SW 1271 (cell line): ENCODE data around the gene BASP1.
"Not testable (repeated sequence)": the region's sequence is repeated elsewhere in the genome, so short reads cannot be mapped to it uniquely, and the experiment has no call there.

Experiments used
- DNase-seq, 2 experiments: peaks; one replicate each; lab custom pipeline; 2025; lab: John Stamatoyannopoulos, UW

The BASP1 gene

DNA sequence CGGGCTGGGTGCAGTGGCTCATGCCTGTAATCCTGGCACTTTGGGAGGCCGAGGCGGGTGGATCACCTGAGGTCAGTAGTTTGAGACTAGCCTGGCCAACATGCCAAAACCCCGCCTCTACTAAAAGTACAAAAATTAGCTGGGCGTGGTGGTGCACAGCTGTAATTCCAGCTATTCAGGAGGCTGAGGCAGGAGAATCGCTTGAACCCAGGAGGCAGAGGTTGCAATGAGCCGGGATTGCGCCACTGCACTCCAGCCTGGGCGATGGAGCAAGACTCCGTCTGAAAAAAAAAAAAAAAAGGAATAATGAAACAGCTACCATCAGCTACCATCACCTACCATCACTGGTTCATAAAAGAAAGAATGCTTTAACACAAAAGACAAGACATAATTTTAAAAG is 25.9 kb upstream of the BASP1 start:
- DNase-seq, result not testable (repeated sequence)

GRCh38 chr5:17192191-17192590 is 25.2 kb upstream of the BASP1 start:
- no peak for DNase-seq

GRCh38 chr5:17196024-17196423 is 21.4 kb upstream of the BASP1 start:
- no peak for DNase-seq

DNA sequence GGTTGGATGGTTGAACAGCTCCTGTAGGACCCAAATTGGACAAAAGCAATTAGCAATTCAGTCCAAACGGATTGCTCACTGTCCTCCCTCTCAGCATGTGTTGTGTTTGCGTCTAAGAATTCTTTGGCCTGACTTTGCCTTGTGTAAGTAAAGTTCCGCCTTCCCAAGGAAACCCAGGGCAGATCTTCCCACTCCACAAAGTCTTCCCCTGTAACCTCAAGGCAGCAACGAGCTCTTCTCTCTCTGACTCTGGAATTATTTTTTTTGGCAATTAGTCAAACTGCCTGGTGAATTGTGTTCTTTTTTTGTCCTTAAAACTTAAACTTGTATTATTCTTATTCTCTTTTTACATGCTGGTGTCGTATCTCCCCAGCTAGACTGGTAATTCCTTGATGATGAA is 20.7 kb upstream of the BASP1 start:
- DNase-seq, result no peak

DNA sequence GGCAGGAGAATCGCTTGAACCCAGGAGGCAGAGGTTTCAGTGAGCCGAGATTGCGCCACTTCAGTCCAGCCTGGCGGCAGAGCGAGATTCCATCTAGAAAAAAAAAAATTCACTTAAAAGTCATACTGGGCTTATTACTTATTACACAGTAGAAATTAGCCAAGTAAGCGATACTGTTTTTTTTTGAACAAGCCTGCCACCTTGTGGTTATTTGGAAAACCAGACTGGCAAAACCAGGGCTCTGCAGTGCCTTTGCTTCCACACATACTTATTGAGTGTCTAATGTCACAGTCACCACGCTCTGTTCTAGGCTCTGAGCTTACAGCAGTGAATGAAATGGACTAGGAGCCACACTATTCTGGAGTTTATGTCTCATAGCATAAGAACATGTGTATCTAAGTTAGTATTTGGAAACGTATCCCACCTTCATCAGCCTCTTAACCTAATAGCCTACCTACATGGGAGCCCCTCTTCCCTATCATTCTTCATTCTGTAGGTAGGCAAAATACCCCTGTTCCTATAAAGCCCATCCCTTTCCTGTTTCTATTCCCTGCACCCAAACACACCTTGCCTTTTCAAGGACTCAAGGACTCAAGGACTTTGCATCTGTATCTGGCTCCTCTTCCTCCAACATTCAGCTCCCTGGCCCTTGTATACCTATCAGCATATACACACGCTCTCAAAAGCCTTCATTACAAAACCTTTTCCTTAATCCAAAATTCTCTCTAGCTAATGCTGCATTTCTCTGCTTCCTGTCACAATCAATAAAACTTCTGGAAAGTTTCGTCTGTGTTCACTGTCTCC is 13.9 kb upstream of the BASP1 start:
- DNase-seq, result peak; percentile 41 to 74

DNA sequence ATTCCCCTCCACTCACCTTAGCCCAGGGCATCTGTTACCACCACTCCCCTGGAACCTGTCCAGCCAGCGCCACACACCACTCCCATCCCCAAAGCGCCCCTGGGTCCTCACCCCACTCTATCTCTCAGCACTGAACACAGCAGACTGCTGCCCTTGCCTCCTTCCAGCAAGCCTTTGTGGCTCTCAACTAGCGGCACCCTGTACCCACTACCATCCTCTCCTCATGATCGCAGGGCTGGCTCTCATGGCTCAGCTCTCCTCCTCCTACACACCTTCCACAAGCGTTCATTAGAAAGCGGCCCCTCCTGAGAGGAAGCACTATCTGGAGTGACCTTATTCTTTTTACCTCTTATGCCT is 13.3 kb upstream of the BASP1 start:
- DNase-seq, result no peak

DNA sequence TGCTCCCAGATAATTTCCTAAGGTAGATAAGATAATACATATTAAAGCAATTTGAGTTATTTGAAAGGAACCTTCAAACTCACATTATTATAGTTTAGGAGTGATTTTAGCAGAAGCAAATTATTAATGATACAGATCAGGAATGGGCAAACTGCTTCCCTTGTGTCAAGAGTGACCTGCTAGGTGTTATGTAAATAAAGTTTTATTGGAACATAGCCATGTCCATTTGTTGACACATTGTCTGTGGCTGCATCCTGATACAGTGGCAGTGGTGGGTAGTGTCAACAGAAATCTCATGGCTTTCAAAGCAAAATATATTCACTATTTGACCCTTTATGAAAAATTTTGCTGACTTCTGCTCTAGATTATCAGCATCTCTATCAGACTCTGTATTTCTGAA is 11.4 kb upstream of the BASP1 start:
- no peak for DNase-seq

DNA sequence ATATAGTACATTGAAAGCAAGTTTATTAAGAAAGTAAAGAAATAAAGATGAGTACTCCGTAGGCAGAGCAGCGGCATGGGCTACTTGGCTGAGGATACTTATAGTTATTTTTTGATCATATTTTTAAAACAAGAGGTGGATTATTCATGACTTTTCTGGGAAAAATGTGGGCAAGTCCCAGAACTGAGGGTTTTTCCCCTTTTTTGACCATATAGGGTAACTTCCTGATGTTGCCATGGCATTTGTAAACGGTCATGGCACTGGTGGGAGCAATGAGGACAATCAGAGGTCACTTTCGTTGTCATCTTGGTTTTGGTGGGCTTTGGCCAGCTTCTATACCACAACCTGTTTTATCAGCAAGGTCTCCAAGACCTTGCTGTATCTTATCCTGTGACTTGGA is 5.2 kb upstream of the BASP1 start:
- no peak for DNase-seq

- no peak for DNase-seq
These were observed 4.4 kb upstream of the BASP1 start for GRCh38 chr5:17212996-17213395.

DNA sequence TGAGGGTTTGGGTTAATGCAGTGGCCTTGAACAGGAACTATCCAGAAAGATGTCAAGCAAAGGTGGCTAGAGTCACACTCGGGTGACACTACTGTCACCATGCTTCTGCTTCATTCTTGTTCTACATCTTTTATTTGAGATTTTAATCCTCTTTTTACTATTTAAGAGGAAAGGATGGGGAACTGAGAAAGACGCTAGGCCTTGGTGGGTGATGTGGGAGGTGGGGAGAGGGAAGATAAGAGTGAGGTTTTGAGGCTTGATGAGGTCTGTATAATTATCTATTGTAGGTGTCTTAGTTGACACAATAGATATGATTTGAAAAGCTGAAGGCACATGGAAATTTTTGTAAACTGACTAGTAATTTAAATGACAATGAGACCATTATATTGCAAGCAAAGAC is 3.5 kb upstream of the BASP1 start:
- no peak for DNase-seq

DNA sequence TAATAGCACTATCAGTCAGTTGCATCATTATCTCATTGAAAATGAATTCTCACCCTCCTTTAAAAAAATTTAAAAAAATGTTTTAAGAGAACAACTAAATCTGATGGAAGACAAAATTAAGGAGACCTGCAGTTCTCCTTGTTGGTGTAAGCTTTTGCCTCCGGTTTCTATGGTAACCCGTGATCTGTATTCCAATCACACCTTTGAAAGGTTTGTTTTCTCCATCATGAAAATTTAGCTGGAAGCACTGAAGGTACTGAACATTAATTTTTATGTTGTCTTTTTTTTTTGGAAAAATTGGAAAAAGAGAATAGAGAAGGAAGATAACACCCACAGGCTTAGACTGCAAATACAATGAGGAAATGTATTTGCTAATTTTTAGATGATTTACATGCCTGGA is 2.5 kb upstream of the BASP1 start:
- DNase-seq, result no peak

GRCh38 chr5:17215361-17215760 is 2.1 kb upstream of the BASP1 start:
- no peak for DNase-seq

DNA sequence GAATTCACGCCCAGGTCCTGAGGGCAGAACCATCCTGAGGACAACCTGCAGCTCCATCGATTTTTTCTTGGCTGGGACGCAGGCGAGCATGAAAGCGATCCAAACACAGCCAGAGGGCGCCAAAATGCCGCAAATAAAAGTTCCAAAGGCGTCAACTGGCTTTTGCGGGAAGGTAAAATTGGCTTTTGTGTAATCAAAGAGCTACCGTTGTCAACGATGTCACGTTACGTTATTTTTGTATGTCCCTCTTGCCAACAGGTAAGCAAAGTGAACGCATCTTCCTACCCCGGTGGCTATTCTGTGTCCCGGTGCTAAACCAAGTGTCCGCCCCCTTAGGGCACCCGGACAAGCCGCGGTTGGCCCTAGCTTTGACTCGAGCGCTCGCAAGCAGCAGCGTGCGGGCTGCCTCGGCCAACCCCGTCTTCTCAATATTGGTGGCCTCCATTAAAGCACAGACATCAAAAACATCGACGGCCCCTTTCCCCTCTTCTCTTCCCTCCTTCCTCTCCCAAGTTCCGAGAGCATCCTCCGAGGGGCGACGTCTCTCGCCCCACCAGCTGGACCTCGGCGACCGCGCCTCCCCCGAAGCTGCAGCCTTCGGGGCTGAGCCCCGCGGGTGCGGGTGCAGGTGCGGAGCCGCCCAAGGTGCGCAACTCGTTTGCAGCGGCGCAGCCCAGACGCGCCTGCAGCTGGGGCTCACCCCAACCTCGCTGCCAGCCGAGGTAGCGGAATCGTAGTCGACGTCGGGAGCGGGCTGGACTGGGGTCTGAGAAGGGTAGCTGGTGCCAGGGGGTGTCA is 1.1 kb upstream of the BASP1 start:
- DNase-seq, result peak; percentile 81 to 93

GRCh38 chr5:17216974-17217492 is 398 bp upstream of the BASP1 start:
- peak in 1 of 2 experiments; percentile 72 for DNase-seq

- DNase-seq, result peak in 1 of 2 experiments; percentile 38
These were observed 1.0 kb downstream of the BASP1 start for GRCh38 chr5:17218353-17219005.

DNA sequence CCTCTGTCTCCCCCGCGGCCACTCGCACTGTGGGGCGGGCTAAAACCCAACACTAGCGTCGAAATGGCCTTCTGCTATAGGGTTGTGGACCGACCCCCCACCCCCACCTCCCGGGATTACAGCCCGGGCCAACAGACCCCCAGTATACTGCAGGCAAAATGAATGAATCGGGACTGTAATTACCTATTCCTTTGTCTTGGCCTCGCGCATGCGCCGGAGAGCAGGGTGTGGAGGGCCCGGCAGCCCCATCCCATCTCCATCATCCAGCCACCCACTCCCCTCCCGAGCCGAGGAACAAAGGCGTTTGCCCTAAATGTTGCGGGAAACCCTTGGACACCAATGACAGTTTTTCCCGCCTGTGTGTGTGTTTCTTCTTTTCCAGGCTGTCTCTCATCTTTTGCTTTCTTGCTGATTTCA is 1.6 kb downstream of the BASP1 start:
- peak in 1 of 2 experiments; percentile 38 for DNase-seq

GRCh38 chr5:17219469-17219868 is 2.0 kb downstream of the BASP1 start:
- no peak for DNase-seq

DNA sequence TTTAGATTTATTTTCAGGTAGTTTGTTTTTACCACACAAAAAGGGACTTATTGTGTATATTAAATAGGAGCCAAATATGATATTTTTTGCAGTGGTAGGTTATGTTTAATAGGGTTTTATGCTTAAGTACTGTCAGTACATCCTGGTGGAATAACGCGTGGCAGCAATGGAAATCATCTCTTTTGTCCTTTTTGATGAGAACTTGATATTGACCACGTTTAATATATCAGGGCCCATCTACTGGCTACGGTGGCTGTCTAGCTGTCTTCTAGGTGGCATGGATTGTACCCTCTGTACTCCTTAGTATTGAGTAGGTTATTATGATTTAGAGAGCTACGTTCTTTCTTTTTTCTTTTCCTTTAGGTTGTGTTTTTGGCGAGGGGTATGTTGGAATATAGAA is 2.6 kb downstream of the BASP1 start:
- DNase-seq, result no peak

DNA sequence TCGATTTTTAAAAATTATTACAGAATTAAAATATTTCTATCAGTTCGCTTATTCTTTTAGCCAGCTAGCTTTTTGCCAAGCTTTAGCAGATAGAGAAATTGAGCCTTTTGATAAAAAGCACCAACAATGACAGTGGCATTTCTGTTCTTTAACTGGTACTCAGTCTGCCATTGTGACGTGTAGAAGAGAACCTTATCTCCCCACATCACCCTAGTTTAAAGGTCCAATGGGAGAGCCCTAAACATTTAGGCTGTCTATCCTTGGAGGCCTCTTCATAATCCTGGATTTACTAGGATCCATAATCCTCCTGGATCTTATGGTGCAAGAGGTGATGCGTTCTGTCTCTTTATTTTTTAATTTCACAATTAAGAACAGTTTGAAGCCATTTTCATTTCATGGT is 3.0 kb downstream of the BASP1 start:
- no peak for DNase-seq

DNA sequence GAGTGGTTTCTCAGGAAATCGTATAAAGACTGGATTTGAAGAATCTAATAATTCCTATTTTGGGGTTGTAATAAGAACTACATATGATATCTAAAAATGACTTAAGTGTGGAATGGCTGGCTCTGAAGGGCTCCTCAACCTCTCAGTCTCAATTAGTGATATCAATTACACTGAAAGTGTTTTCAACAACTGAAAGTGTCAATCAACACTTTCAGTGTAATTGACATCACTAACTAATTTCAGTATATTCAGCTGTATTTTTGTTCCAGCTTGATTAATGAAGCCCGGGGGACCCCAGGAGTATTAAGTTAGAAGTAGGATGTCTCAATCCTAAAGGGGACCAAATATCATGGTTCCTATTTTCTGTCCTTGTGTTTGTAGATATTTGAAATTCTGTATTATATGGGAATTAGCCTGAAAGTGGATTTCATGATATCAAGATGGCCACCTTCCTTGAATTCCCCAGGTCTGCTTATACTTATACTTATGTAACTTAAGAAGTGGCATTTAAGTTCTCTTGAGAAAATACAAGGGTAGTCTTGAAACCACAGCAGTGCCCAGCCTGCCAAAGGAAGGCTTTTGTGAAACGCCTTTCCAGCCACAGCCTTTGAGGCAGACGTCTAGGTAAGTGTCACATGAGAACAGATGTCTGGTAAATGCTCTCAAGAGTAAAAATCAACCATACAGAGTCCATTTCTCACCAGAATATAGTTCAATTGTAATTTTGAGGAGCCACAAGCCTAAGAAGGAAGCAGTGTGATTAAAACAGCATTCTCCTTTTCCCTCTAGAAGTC is 4.6 kb downstream of the BASP1 start:
- no peak for DNase-seq

- no peak for DNase-seq
These were observed 5.2 kb downstream of the BASP1 start for GRCh38 chr5:17222664-17223063.
